ENCODE data around the gene CCDC59.
"Not testable (repeated sequence)": the region's sequence is repeated elsewhere in the genome, so short reads cannot be mapped to it uniquely, and the experiment has no call there.

CCDC59 gene, protein sequence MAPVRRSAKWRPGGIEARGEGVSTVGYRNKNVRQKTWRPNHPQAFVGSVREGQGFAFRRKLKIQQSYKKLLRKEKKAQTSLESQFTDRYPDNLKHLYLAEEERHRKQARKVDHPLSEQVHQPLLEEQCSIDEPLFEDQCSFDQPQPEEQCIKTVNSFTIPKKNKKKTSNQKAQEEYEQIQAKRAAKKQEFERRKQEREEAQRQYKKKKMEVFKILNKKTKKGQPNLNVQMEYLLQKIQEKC

DNA sequence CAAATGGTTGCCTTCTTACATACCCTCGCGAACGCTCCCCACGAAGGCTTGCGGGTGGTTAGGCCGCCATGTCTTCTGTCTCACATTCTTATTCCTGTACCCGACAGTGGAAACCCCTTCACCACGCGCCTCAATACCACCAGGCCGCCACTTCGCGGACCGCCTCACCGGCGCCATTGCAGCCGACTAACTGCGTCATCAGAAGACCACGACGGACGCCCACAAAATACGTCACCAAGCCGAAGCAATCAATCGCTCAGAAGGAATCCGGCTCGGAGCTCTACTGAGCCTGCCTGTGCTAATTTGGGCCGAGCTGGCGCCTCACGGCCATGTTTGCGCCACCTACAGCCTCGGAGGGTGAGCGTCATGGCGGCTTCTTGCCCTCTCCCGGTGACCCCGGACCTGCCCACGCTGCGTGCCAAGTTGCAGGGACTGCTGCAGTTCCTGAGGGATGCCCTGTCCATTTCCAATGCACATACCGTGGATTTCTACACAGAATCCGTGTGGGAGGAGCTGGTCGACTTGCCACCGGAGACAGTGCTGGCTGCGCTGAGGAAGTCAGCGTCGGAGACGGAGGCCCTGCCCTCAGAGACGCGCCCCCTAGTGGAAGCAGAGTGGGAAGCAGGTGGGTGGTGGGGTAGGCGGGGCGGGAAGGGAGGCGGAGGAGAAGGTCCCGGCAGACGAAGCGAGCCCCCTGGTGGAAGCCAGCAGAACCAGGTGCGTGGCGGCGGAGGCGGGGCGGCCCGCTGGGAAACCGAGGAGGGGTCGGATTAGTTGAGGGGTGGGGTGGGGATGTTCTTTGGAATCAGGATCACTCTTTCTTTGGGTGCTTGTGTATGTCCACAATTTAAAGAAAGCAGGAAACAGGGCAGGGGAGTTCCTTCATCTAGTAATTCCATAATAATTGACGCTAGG, at the start of gene CCDC59, which contains the start of gene METTL25:
CCDC59 (minus strand) TSS at position 188 of the 915 bp plus-strand sequence; CDS start at position 177, 11 bp downstream.
METTL25 (plus strand) TSS at position 330 of the 915 bp plus-strand sequence; CDS start at position 367, 37 bp downstream.
- peak; percentile 95 for DNase-seq

DNA sequence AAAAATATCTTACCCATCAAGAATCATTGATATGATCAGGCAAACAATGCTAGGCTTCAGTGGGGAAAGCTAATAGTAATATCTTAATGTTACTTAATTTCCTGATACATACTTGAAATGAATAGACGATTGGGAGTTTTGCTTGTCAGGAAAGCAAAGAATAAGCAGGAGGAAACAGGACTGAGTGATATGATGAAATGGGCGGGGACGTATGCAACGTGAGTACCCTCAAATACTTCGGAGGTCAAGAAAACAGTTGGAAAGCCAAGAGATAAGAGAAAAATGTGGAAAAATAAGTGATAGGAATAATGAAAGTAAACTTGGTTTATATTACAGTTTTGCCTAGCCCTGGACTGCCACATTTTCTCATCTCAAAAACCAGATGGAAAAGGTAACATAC, 49.3 kb upstream of the CCDC59 start:
- no peak for DNase-seq

DNA sequence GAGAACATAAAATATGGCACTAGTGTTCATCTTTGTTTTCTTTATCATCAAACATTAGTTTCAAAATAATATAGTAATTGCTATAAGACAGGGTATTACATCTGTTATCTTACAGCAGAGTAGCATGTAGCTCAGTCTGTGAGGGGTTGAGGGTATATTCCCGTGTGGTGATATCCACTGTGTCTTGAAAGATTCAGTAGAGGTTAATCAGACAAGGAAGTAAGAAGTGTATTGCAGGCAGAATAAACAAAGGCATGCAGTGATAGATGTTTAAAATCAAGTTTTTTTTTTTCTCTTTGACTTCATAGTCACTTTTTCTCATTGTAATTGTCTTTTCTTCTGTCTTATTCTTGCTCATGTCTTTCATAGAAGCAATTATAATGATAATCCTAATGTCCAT, 48.5 kb upstream of the CCDC59 start:
- DNase-seq, result no peak

DNA sequence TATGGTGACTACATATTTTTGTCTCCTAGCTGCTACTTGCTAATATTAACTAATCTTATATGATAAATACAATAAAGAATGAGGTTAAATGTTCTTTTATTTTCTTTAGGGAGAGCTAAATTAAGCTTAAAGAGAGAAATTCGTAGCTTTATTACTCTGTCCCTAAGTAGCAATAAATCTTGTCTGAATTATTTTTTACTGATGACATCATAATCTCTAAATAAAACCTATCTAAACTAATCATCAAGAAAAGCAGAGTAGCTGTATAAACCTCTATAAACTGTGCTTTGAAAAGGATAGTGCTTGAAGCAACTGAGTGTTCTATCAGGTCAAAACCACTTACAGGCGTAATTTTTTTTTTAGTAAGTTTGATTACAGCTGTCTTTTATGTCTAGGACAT, 42.6 kb upstream of the CCDC59 start:
- DNase-seq, result no peak

DNA sequence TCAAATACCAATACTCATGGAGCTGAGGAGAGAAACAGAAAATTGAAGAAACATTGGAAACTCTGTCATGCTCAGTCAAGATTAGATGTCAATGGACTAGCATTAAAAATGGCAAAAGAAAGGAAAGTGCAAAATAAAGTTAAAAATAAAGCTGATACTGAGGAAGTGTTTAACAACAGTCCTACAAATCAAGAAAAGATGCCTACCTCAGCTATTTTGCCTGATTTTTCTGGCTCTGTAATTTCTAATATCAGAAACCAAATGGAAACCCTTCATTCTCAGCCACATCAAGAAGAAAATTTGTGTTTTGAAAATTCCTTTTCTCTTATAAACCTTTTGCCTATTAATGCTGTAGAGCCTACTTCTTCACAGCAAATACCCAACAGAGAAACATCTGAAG, 40.7 kb upstream of the CCDC59 start:
- DNase-seq, result no peak

DNA sequence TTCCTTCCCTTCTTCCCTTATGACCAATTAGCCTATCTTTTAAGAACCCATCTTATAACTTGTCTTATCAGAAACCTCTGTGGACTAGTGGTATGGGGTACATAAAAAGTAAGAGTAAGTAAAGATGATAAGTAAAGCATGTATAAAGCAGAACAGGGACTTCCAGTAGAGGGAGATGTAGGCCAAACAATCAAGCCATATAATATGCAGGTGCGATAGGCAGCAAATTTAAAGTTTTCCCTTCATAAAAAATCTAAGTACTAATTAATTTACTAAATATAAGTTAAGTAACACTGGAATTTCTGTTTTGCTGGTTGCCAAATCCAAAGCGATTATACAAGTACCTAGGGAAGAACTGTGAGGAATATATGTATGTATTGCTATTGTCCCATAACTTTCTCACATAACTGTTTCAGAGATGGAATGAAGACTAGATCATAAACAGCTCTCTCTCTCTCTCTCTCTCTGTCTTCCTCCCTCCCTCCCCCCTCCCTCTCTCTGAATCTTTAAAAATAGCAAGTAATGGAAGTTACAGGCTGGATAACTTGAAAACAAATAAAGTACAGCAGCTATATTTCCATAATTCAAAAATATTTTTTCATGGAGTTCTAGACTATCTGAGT, 25.9 kb upstream of the CCDC59 start:
- DNase-seq, result no peak

DNA sequence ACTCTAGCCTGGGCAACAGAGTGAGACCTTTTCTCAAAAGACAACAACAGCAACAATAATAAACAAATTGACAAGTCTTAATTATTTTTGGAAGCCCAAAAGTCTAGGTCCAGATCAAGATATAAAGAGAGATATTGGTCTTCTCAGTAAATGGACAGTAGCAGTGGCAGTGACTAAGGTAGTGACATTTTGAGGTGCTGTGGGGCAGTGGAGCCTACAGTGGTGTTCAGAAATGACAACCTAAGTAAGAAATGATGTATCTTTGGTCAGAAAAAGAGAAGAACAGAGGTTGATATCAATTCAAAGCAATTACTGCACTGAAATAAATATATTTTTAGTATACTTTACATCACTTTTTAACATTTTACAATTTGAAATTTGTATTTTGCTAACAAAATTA, 20.8 kb upstream of the CCDC59 start:
- no peak for DNase-seq

DNA sequence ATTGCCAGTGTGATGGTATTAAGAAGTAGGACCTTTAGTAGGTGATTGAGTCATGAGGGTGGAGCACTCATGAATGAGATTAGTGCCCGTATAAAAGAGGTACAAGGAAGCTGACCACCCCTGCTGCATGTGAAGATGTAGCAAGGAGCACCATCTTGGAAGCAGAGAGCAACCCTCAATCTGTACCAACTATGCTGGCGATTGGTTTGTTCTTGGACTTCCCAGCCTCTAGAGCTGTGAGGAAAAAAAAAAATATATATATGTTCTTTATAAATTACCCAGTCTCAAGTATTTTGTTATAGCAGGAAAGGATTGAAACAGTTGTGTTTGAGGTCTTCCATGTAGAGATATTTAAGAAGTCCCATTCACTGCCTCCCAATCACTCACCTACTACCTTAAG, 17.0 kb upstream of the CCDC59 start:
- DNase-seq, result no peak

DNA sequence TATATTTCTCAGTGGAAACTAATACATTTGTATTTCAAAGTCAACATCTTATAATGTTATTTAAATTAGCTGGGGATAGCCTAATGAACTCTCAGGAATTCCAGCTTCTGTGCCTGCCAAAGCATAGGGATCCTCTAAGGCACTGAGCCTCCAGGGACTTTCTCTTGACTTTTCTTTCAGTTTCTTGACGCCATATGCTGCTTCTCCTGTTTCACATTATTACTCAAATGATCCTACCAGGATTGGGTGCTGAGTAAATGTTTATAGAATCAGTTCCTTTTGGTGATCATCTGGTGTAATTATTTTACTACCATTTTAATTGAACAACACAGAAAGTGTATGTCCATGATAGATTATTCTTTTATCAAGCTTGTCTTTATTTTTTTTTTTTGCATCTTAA, 8.0 kb upstream of the CCDC59 start:
- DNase-seq, result no peak

DNA sequence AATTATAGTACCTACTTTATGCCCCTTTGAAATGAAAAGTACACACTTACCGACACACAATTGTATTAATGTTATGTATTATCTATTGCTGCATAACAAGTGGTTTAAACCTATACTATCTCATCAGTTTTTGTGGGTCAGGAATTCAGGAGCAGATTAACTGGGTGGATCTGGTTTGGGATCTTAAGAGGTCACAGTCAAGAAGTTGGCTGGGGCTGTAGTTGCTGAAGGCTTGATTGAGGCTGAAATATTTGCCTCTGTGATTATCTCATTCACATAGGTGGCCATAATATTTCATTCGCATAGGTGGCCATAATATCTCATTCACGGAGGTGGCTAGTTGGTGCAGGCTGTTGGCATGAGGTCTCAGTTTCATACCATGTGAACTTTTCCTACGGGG, 5.8 kb upstream of the CCDC59 start:
- DNase-seq, result no peak

DNA sequence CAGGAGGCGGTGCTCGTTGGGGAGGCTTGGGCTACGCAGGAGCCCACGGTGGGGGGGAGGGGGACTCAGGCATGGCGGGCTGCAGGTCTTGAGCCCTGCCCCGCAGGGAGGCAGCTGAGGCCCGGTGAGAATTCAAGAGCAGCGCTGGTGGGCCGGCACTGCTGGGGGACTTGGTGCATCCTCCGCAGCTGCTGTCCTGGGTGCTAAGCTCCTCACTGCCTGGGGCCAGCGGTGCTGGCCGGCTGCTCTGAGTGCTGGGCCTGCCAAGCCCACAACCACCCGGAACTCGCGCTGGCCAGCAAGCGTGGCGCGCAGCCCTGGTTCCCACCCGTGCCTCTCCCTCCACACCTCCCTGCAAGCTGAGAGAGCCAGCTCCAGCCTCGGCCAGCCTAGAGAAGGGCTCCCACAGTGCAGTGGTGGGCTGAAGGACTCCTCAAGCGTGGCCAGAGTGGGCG, 3.3 kb upstream of the CCDC59 start:
- DNase-seq, result no peak

DNA sequence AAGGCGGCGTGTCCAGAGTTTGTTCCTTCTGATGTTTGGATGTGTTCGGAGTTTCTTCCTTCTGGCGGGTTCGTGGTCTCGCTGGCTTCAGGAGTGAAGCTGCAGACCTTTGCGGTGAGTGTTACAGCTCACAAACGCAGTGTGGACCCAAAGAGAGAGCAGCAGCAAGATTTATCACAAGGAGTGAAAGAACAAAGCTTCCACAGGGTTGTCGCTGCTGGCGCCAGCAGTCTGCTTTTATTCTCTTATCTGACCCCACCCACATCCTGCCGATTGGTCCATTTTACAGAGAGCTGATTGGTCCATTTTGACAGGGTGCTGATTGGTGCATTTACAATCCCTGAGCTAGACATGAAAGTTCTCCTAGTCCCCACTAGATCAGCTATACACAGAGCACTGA, 2.6 kb upstream of the CCDC59 start:
- DNase-seq, result not testable (repeated sequence)

DNA sequence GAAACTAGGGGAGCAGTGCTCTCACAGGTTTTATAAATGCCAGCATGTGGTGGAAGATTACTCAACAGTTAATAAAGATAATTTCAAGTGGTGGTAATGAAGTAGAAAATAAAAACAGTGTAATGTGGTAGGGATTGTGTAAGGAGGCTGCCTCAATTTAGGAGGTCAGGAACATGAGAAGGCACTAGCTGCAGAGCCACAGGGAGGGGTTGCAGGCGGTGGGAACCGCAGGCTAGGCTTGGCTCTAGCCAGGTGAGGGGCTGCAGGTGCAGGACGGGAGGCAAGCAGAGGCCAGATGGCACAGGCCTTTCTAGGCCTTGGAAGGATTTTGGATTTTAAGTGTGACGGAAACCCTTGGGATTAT, 910 bp upstream of the CCDC59 start:
- peak; percentile 63 for DNase-seq

DNA sequence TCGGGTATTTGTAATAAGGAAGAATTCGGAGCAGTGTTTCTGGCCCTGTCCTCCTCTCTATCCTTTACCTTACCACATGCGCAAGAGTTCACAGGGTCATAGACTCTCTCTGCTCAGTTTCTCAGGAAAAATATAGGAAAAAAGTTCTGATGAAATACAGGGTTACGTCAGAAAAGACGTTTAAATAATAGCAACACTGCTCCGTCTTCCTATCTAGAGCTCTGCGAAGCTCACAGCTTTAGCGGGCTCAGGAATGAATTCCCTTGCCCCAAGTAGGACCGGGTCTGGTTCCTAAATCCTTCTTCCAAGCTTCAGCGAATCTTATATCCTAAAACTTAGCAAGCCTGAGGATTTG, 365 bp downstream of the CCDC59 start:
- DNase-seq, result no peak

DNA sequence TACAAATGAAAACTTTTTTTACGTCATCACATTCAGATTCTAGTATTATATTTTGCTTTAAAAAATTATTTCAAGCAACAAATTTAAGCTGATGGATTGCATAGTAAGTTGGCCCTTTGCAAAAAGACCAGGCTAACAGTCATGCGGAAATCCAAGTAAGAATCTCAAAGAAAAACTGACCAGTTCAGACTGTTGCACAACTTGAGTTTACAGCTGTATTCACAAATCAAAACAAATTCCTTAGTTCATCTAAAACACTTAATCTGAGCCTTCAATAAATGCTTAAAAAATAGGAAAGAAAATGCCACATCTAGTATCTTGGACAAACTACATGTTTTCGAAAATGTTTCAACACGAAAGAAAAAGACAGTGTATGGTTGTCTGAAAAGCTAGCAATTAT, 847 bp downstream of the CCDC59 start:
- no peak for DNase-seq

DNA sequence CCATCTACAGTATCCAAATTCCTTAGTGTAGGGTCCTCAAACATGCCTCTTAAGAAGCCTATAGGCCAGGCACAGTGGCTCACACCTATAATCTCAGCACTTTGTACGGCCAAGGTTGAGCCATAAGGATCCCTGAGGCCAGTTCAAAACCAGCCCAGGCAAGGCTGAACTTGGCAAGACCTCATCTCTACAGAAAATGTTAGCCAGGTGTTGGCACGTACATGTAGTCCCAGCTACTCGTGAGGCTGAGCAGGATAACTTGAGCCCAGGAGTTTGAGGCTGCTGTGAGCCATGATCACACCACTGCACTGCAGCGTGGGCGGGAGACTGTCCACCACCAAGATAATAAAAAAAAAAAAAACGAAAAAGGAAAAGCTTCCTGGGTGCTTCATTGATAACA, 6.8 kb downstream of the CCDC59 start:
- DNase-seq, result no peak

DNA sequence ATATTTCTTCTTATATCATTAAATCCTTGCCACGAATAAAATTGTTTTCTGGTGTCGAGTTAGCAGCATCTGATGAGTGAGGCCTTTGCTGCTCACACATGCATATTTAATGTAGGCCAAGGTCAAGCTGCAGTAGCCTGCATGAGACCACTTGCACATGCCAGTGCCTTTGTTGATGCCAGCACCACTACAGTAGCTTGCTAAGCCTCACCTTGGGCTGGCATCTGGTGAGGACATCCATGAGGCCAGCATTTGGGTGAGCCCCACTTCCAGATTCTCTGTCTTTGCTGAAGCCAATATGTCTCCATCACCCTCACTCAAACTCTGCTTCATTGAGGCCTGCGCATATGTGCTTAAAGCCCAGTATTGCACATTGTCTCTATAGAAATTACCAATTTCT, 8.0 kb downstream of the CCDC59 start:
- DNase-seq, result no peak

DNA sequence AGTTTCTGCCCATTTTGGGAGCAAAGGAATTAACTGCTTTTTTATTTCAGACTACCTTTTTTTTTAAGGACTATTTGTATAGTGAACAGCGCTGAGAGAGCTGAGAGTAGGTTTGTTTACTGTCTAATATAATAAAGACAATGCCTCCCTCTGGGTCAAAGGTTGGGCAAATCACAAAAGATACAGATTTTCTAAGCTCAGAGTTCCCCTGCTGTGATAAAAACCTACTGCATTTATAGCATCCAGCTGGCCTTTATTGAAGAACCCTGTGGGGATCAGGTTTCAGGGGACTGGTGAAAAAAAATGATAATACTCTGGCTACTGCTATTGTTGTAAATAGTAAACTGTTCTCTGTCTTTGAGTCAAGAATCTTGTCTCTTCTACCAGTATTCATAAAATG, 28.7 kb downstream of the CCDC59 start:
- no peak for DNase-seq

DNA sequence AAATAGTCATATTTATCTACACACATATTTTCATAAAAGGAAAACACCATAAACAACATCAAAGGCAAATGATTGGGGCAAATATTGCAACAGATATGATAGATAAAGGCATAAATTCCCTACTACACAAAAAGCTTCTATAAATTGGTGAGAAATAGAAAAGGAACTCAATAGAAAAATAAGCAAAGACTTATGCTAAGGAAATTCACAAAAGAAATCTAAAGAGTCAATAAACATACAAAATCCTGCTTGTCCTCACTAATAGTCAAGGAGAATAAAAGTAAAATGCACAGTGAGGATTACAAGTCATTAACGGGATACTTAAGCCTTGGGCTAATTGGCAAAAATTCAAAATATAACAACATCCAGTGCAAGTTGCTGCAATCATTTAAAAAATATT, 30.3 kb downstream of the CCDC59 start:
- DNase-seq, result no peak

DNA sequence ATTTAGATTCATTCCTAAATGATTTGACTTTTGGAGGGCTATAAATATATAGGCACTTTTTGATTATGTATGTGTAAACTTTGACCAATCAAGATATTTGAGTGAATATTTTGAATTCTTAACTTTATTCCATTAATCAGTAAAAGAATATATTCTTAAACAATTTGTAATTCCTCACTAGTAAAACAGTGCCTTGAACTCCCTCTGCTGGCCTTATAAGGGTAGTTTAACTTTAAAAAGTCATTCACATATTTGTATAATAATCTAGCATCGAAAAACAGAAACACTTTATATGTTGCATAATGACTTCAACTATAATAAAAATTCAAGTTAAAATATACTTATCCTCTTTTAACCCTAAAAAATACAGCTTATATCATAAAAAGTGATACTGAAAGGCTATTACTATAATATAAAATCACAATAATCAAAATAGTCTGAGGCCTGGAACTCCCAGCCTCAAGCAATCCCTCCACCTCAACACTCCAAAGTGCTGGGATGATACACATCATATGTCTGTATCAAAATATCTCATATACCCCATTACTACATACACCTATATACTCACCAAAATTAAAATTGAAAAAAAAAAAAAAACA, 31.2 kb downstream of the CCDC59 start:
- no peak for DNase-seq

DNA sequence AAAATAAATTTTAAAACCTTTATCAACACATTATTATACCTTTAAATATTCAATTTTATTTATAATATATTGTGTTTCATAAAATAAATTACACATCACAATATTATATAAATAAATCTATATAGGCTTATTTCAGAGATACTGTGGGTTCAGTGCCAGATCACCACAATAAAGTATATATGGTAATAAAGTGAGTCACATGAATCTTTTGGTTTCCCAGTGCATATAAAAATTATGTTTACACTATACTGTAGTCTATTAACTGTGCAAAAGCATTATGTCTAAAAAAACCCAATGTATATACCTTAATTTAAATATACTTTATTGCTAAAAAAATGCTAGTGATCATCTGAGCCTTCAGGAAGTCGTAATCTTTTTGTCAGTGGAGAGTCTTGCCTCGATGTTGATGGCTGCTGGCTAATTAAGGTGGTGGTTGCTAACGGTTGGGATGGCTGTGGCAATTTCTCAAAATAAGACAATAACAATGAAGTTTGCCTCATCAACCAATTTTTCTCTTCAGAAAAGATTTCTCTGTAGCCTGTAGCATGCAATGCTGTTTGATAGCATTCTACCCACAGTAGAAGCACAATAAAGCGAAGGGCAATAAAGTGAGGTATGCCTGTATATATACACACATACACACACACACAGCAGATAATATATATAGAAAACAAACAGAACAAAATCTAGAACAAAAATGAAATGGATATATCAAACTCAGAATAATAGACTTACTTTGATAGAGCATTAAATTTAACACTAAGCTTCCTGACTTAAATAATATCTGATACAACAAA, 32.4 kb downstream of the CCDC59 start:
- DNase-seq, result no peak

DNA sequence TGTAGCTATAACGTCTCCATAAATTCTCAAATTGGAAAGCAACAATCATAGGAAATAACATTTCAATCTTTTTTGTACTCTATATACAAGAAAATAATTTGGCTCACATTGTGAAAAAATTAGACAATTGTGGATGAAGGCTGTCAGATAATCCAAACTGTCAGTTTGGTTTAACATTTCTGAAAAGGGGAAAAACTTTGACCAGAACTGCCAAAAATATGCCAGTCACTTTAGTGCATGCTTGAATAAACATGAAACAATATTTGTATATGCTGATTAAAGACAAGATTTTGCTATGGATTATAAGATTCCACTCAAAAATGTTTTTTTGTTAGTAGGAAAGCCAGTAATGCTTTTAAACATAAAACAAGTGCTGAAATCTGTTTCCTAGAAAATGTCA, 38.9 kb downstream of the CCDC59 start:
- DNase-seq, result no peak
